ENCODE data around the gene PSPC1. TPM values are rescaled to one million over a fixed set of nuclear protein-coding genes. Genes with fewer than 3 reads are reported as not detected.
"Not testable (repeated sequence)": the region's sequence is repeated elsewhere in the genome, so short reads cannot be mapped to it uniquely, and the experiment has no call there.

Gene PSPC1
- total RNA-seq, 4 donors from 2014 or later: 60.2 to 304 (median 83.6) TPM

GRCh38 chr13:19700963-19701362, 81.8 kb downstream of the PSPC1 start:
- intact Hi-C loops (cut with DNase I; ENCODE audit: low total_unique reads); DNase-seq; H3K4me1 ChIP-seq; H3K4me3 ChIP-seq; H3K27ac ChIP-seq; H3K36me3 ChIP-seq; H3K27me3 ChIP-seq; H3K9me3 ChIP-seq: not testable (repeated sequence)
- WGBS, 2 donors (ENCODE audit: low coverage in 1 of 2): 89 to 100% methylated on average over 3 of the region's 5 CpGs
- in situ Hi-C loops (cut with MboI; ENCODE audit: low pct_ligation_motif_present in 1 of 4, low pct_unique_long_range_greater_than_20kb in 1 of 4, low sequenced_read_pairs in 3 of 4): loop anchor here in 1 of 4 donors (5.0 kb wide), 1 partner anchor 499 kb away; no protein-coding TSS in a partner anchor

DNA sequence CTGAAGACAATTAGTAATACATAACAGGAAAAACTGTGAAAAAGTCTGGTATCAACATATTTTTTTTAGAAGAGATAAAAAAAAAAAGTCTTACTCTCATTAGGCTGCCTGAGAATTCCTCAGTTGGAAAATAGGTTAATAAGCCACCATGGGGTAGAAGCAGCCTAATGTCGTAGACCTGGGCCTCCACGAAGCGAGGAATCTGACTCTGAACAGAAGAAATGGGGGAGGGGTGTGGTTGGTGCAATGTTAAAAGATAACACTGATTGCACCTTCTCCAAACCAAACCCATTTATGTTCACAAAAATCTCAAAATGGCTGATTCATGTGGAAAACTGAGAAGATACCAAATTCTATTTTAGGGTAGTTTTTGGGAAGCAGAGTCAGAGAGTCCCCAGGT, 86.9 kb downstream of the PSPC1 start:
- DNase-seq: no peak
- Histone ChIP-seq H3K36me3 (no peaks in the 10 kb centered on the region), H3K4me1 (no peaks in the 10 kb centered on the region), H3K4me3 (no peak overlapping the region), H3K27ac (no peak overlapping the region), H3K9me3 (no peaks in the 10 kb centered on the region), H3K27me3 (no peaks in the 10 kb centered on the region)
- in situ Hi-C loops (cut with MboI; ENCODE audit: low pct_ligation_motif_present in 1 of 4, low pct_unique_long_range_greater_than_20kb in 1 of 4, low sequenced_read_pairs in 3 of 4): no loop called here
- TF ChIP-seq POLR2A (IDR thresholded peaks at IDR 0.05): no peak
- TF ChIP-seq, protein P1, sequence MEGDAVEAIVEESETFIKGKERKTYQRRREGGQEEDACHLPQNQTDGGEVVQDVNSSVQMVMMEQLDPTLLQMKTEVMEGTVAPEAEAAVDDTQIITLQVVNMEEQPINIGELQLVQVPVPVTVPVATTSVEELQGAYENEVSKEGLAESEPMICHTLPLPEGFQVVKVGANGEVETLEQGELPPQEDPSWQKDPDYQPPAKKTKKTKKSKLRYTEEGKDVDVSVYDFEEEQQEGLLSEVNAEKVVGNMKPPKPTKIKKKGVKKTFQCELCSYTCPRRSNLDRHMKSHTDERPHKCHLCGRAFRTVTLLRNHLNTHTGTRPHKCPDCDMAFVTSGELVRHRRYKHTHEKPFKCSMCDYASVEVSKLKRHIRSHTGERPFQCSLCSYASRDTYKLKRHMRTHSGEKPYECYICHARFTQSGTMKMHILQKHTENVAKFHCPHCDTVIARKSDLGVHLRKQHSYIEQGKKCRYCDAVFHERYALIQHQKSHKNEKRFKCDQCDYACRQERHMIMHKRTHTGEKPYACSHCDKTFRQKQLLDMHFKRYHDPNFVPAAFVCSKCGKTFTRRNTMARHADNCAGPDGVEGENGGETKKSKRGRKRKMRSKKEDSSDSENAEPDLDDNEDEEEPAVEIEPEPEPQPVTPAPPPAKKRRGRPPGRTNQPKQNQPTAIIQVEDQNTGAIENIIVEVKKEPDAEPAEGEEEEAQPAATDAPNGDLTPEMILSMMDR (IDR thresholded peaks at IDR 0.05): no peak
- TF ChIP-seq EP300 (IDR thresholded peaks at IDR 0.05; ENCODE audit: low read depth): no peak
- no peak for TF ChIP-seq POLR2AphosphoS5 (IDR thresholded peaks at IDR 0.05)
- intact Hi-C loops (cut with DNase I; ENCODE audit: low total_unique reads): no loop called here
- 66 to 76% methylated on average over 3 of the region's 3 CpGs for WGBS, 2 donors (ENCODE audit: low coverage in 1 of 2)

GRCh38 chr13:19695428-19695827, 87.3 kb downstream of the PSPC1 start:
- Histone ChIP-seq H3K9me3 (no peaks in the 10 kb centered on the region), H3K4me1 (no peaks in the 10 kb centered on the region), H3K4me3 (no peak overlapping the region), H3K36me3 (no peaks in the 10 kb centered on the region), H3K27ac (no peak overlapping the region), H3K27me3 (no peaks in the 10 kb centered on the region)
- no peak for DNase-seq
- in situ Hi-C loops (cut with MboI; ENCODE audit: low pct_ligation_motif_present in 1 of 4, low pct_unique_long_range_greater_than_20kb in 1 of 4, low sequenced_read_pairs in 3 of 4) (no loop called here), intact Hi-C loops (cut with DNase I; ENCODE audit: low total_unique reads) (no loop called here)
- WGBS, 2 donors (ENCODE audit: low coverage in 1 of 2): 82 to 90% methylated on average over 1 of the region's 1 CpG
- TF ChIP-seq POLR2AphosphoS5 (IDR thresholded peaks at IDR 0.05): no peak
- TF ChIP-seq, protein P1 (IDR thresholded peaks at IDR 0.05): no peak
- TF ChIP-seq EP300 (IDR thresholded peaks at IDR 0.05; ENCODE audit: low read depth): no peak
- TF ChIP-seq POLR2A (IDR thresholded peaks at IDR 0.05): no peak

DNA sequence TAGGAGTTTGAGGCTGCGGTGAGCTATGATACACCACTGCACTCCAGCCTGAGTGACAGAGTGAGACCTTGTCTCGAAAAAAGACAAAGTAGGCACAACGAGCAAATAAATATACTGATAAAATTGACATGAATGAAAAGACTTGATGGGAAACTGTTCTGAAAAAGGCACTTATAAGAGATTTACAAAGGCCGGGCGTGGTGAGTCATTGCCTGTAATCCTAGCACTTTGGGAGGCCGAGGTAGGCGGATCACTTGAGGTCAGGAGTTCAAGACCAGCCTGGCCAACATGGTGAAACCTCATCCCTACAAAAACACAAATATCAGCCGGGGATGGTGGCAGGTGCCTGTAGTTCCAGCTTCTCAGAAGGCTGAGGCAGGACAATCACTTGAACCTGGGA, 91.3 kb downstream of the PSPC1 start:
- intact Hi-C loops (cut with DNase I; ENCODE audit: low total_unique reads); H3K27ac ChIP-seq; H3K4me3 ChIP-seq; DNase-seq; H3K4me1 ChIP-seq; H3K36me3 ChIP-seq; H3K27me3 ChIP-seq; in situ Hi-C loops (cut with MboI; ENCODE audit: low pct_ligation_motif_present in 1 of 4, low pct_unique_long_range_greater_than_20kb in 1 of 4, low sequenced_read_pairs in 3 of 4); H3K9me3 ChIP-seq: not testable (repeated sequence)
- 88 to 92% methylated on average over 5 to 8 of the region's 8 CpGs for WGBS, 2 donors (ENCODE audit: low coverage in 1 of 2)

- TF ChIP-seq POLR2AphosphoS5 (IDR thresholded peaks at IDR 0.05): no peak
- TF ChIP-seq EP300 (IDR thresholded peaks at IDR 0.05; ENCODE audit: low read depth): no peak
- TF ChIP-seq POLR2A (IDR thresholded peaks at IDR 0.05): no peak
- no peak for DNase-seq
- intact Hi-C loops (cut with DNase I; ENCODE audit: low total_unique reads): no loop called here
Measured at GRCh38 chr13:19685437-19685836, 97.3 kb downstream of the PSPC1 start.

DNA sequence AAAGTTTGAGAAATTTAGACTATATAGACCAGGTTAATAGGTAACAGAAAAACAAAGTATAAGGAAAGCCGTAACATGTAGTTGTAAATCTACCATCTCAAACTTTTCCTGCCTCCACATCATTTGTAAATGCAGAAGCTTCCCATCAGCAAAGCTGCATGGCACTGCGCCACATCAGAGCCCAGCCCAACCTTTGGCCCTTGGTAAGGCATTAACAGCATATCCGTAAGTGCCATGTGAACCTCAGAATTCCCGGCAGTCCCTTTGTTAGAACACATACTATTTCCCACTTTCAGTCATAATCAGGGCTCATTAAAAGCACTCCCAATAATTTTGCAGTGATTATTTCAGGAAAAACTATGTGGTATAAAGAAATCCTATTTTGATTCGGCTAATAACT, 97.7 kb downstream of the PSPC1 start:
- DNase-seq: peak; percentile 84
- WGBS, 2 donors (ENCODE audit: low coverage in 1 of 2): 38 to 58% methylated on average over 2 to 5 of the region's 5 CpGs
- TF ChIP-seq POLR2AphosphoS5 (IDR thresholded peaks at IDR 0.05) (peak in 1 of 3 donors; percentile 28), POLR2A (IDR thresholded peaks at IDR 0.05) (no peak)
- TF ChIP-seq, protein P1 (IDR thresholded peaks at IDR 0.05): no peak
- intact Hi-C loops (cut with DNase I; ENCODE audit: low total_unique reads) (no loop called here), in situ Hi-C loops (cut with MboI; ENCODE audit: low pct_ligation_motif_present in 1 of 4, low pct_unique_long_range_greater_than_20kb in 1 of 4, low sequenced_read_pairs in 3 of 4) (no loop called here)
- Histone ChIP-seq H3K36me3 (no peaks in the 10 kb centered on the region), H3K4me1 (peaks cover 0 to 16% (median 7%) of the 10 kb centered on the region in 4 donors), H3K27ac (peak overlapping the region; percentile 24 to 52 (median 44)), H3K4me3 (no peak overlapping the region), H3K9me3 (no peaks in the 10 kb centered on the region), H3K27me3 (no peaks in the 10 kb centered on the region)

More at GRCh38 chr13:19685437-19685836, 97.3 kb downstream of the PSPC1 start:
- Histone ChIP-seq H3K4me3 (no peak overlapping the region), H3K4me1 (peaks cover 0 to 16% (median 7%) of the 10 kb centered on the region in 4 donors), H3K27me3 (no peaks in the 10 kb centered on the region), H3K36me3 (no peaks in the 10 kb centered on the region), H3K27ac (peak overlapping the region; percentile 24 to 52 (median 44)), H3K9me3 (no peaks in the 10 kb centered on the region)
- in situ Hi-C loops (cut with MboI; ENCODE audit: low pct_ligation_motif_present in 1 of 4, low pct_unique_long_range_greater_than_20kb in 1 of 4, low sequenced_read_pairs in 3 of 4): no loop called here
